Subcutaneous abdominal adipose tissue (tissue), 5 donors: Measurements from ENCODE around the gene SARS1.

Experiments
- H3K27ac ChIP-seq: one replicate; pipeline ENCODE4 v1.7.0; 2013; ENCODE audit warnings: low read depth, mild to moderate bottlenecking, inconsistent platforms, low read length, moderate library complexity
- H3K27me3 ChIP-seq, 5 donors: one replicate each; pipeline ENCODE4 v1.7.0; 2013; ENCODE audit warnings: low read length in 5 of 5, inconsistent platforms in 1 of 5; ENCODE audit not compliant: control insufficient read depth in 5 of 5, insufficient read depth in 4 of 5
- H3K36me3 ChIP-seq, 5 donors: one replicate each; pipeline ENCODE4 v1.7.0; 2013; ENCODE audit warnings: low read length in 5 of 5; ENCODE audit not compliant: control insufficient read depth in 5 of 5, insufficient read depth in 5 of 5
- H3K4me1 ChIP-seq, 5 donors: one replicate each; pipeline ENCODE4 v1.7.0; 2013; ENCODE audit warnings: low read length in 5 of 5, mild to moderate bottlenecking in 3 of 5, moderate library complexity in 1 of 5; ENCODE audit not compliant: control insufficient read depth in 5 of 5, insufficient read depth in 5 of 5
- H3K4me3 ChIP-seq, 5 donors: one replicate each; pipeline ENCODE4 v1.7.0; 2013; ENCODE audit warnings: low read length in 5 of 5, low read depth in 1 of 5
- H3K9ac ChIP-seq, 5 donors: one replicate each; pipeline ENCODE4 v1.7.0; 2013; ENCODE audit warnings: low read length in 5 of 5, mild to moderate bottlenecking in 4 of 5, moderate library complexity in 3 of 5
- H3K9me3 ChIP-seq, 5 donors: one replicate each; pipeline ENCODE4 v1.7.0; 2013; ENCODE audit warnings: low read length in 5 of 5; ENCODE audit not compliant: control insufficient read depth in 5 of 5
- donor health status: healthy.
- donor health status: healthy.
- donor health status: healthy.
- donor health status: healthy.
- donor health status: healthy.

Gene SARS1

DNA sequence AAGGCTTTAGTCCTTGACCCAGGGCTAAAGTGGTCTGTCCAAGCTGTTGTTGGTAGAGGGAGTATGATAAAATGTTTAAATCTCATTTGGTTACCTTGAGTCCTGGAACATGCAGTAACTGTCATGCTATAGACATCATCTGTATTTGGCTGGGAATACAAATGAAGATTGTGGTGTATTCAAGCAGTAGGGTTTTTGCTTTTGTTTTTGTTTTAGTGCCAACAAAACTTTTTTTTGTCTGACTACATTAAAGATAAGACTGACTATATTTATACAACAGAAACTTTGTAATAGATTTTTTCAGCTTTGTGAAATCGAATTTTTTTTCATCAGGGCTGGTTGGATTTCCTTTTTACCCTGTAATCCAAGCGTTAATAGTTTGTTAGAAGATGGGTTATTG is 7.4 kb upstream of the SARS1 start:
- Histone ChIP-seq H3K4me1 (peaks cover 0 to 9% (median 0%) of the 10 kb centered on the region in 5 donors), H3K9me3 (no peaks in the 10 kb centered on the region), H3K27ac (no peak overlapping the region), H3K9ac (no peak overlapping the region), H3K36me3 (no peaks in the 10 kb centered on the region), H3K27me3 (peaks cover 0 to 6% (median 0%) of the 10 kb centered on the region in 5 donors), H3K4me3 (no peak overlapping the region)

DNA sequence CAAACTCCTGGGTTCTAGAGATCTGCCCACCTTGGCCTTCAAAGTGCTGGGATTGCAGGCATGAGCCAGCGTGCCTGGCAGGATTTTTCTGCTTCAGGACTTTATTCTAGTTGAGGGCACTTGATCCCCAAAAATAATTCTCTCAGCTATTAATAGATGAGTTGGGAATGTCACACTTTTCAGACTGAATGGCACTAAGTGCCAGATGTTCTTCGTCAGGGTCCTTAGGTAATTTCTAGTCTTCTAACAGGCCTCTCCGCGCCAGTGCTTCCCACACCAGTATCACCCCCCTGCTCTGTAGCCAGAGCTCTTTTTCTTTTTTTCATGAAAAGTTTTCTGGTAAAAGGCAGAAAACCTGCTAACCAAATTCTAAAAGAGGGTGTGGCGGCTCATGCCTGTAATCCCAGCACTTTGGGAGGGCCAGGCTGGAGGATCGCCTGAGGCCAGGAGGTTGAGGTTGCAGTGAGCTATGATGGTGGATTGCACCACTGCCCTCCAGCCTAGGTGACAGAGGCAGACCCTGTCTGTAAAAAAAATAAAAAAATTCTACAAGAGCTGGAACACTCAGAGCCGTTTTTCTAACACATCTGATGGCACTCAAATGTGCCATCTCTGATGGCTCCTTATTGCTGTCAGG is 6.1 kb upstream of the SARS1 start:
- H3K4me3 ChIP-seq: no peak overlapping the region
- H3K9me3 ChIP-seq: no peaks in the 10 kb centered on the region
- peaks cover 0 to 6% (median 0%) of the 10 kb centered on the region in 5 donors for H3K27me3 ChIP-seq
- no peak overlapping the region for H3K27ac ChIP-seq
- no peaks in the 10 kb centered on the region for H3K36me3 ChIP-seq
- no peak overlapping the region for H3K9ac ChIP-seq
- H3K4me1 ChIP-seq: peaks cover 0 to 9% (median 0%) of the 10 kb centered on the region in 5 donors

DNA sequence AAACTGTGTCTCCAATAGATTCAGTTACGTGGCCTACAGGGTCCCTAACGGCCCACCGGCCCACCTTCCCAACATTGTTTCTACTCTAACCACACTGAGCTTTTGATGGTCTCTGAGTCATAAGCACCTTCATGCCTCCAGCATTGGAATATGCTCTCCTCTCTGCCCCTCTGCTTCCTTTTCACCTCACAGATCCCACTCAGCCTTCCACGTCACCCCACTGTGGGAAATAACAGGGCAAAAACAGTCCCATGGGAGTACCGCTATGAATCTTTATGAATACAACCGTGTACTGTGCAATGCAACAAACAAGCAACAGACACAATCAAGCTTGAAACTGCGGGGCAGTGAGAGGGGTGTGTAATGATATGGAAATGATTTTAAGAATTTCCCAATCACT is 5.3 kb upstream of the SARS1 start:
- Histone ChIP-seq H3K9ac (no peak overlapping the region), H3K9me3 (no peaks in the 10 kb centered on the region), H3K4me1 (peaks cover 0 to 12% (median 2%) of the 10 kb centered on the region in 5 donors), H3K27me3 (peaks cover 0 to 6% (median 0%) of the 10 kb centered on the region in 5 donors), H3K4me3 (peak overlapping the region in 3 of 5 donors; percentile 18 to 38 (median 20)), H3K27ac (no peak overlapping the region), H3K36me3 (no peaks in the 10 kb centered on the region)

DNA sequence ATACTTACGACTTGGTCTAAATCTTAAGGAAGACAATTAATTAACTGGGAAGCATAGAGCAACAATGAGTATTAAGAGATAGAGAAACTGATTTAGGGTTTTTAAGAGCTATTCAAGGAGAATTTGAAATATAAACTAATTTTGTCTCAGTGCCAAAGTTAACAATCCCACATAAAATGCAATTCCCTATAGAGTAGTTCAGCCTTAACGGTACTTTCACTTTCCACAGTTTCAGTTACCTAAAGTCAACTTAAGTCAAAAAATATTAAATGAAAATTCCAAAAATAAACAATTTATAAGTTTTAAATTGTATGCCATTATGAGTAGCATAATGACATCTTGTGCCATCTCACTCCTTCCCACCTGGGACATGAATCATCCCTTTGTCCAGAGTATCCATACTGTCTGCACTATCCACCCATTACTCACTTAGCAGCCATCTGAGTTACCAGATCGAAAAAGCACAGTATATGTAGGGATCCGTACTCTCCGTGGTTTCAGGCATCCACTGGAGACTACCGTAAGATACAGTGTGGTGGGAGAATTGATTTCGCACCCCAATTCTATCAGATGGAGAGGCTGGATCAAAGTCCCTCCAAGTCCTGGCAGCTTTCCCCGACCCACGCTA is 4.8 kb upstream of the SARS1 start:
- Histone ChIP-seq H3K27me3 (peaks cover 0 to 6% (median 0%) of the 10 kb centered on the region in 5 donors), H3K9me3 (no peaks in the 10 kb centered on the region), H3K4me1 (peaks cover 0 to 14% (median 4%) of the 10 kb centered on the region in 5 donors), H3K4me3 (peak overlapping the region in 3 of 5 donors; percentile 20 to 38 (median 32)), H3K27ac (no peak overlapping the region), H3K36me3 (no peaks in the 10 kb centered on the region), H3K9ac (no peak overlapping the region)

DNA sequence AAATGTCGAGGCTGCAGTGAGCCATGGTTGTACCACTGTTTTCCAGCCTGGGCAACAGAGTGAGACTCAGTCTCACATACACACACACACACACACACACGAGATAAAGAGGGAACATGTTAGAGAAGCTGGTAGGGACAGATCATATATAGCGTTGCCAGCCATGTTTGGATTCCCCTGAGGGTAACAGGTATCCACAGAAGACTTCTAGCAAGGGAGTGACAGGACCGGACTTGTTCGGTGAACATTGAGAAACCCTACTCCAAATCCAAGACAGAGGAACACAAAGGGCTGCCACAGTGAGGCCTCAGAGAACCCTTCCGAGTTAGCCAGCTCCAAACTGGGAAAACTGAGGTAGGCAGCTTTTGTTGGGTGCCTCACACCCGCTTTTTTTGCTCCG is 3.7 kb upstream of the SARS1 start:
- Histone ChIP-seq H3K27me3 (peaks cover 0 to 6% (median 0%) of the 10 kb centered on the region in 5 donors), H3K36me3 (no peaks in the 10 kb centered on the region), H3K4me3 (no peak overlapping the region), H3K9ac (no peak overlapping the region), H3K4me1 (peaks cover 0 to 20% (median 12%) of the 10 kb centered on the region in 5 donors), H3K9me3 (no peaks in the 10 kb centered on the region), H3K27ac (no peak overlapping the region)

DNA sequence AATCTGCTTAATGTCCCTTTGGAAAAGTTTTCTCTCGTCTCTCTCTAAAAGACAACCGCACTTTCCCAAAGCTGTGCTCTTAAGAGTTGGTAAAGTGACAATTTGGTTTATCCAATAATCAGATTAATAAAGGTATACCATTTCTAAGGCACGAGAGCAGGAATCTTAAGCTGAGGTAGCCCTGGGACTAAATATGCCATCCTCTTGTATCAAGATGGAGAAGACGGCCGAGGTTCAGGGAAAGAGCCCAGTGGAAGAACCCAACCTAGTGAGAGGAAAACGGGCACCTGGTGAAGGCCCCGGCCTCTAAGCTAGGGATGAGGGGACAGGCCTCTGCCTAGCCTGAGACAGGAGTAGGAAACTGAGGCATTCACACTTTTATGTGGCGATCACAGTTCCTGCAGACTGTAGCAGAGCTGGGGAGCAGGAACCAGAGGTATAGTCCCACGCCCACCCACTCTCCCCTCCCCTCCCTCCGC is 334 bp upstream of the SARS1 start:
- H3K27ac ChIP-seq: peak overlapping the region; percentile 92
- H3K9me3 ChIP-seq: no peaks in the 10 kb centered on the region

DNA sequence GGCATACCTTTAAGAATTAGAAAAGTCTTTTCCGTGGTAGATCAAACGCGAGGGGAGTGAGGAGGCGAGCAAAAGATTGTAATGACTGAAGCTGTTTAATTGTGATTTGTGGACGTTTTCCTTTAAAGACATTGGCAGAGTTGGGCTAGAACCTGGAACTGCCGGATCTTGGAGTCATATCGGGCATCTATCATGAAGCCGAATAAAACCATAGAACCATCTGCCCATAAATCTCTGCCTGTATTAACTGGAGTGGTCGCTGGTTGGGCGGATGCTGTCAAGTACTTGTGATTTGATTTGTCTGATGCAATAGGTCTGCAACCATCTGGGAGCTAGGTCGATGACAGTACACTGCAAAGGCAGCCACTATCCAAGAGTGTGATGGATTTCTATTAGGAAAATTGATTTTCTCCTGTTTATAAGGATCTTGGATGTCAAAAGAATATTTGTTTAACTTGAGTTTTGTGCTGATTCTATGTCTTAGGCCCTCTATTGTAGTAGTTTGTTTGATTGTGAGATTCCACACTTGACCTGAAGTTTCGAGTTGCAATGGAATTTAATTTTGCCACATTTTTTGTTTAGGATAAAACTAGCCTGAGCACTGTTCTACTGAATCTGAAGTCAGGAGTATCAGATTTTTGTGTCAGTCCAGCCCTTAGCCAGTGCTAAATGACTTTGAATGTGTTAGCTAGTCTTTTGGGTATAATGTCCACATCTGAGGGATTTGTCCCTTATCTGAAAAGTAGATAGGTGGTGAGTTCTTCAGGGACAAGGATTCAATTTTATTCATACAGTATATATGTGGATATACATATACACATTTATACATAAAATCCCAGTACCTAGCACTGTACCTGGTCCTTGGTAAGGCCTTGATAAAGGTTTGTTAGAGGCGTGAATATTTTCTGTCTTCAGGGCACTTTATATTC is 1.2 kb downstream of the SARS1 start:
- peak overlapping the region; percentile 92 for H3K27ac ChIP-seq

More for the DNA sequence above, 334 bp upstream of the SARS1 start:
- H3K36me3 ChIP-seq: peaks cover 0 to under 1% (median 0%) of the 10 kb centered on the region in 5 donors
- peaks cover 0 to 2% (median 0%) of the 10 kb centered on the region in 5 donors for H3K27me3 ChIP-seq
- H3K4me1 ChIP-seq: peaks cover 0 to 28% (median 20%) of the 10 kb centered on the region in 5 donors
- peak overlapping the region; percentile 79 to 100 (median 90) for H3K4me3 ChIP-seq
- H3K9ac ChIP-seq: peak overlapping the region in 3 of 5 donors; percentile 43 to 49 (median 48)

DNA sequence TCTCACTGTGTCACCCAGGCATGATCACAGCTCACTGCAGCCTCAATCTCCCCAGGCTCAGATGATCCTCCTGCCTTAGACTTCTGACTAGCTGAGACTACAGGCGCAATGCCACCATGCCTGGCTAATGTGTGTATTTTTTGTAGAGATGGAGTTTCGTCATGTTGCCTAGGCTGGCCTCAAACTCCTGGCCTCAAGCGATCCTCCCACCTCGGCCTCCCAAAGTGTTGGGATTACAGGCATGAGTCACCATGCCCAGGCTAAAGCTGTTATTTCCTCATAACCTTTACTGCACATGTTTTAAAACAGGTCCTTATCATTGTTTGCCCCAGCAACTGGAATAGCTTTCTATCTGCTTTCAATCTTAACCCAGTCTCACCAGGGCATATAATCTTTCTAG is 2.9 kb downstream of the SARS1 start:
- peaks cover 0 to 22% (median 20%) of the 10 kb centered on the region in 5 donors for H3K4me1 ChIP-seq
- H3K9me3 ChIP-seq: no peaks in the 10 kb centered on the region
- H3K4me3 ChIP-seq: no peak overlapping the region
- no peak overlapping the region for H3K27ac ChIP-seq
- no peaks in the 10 kb centered on the region for H3K27me3 ChIP-seq
- no peak overlapping the region for H3K9ac ChIP-seq
- peaks cover 0 to 5% (median 0%) of the 10 kb centered on the region in 5 donors for H3K36me3 ChIP-seq

More for the DNA sequence above, 1.2 kb downstream of the SARS1 start:
- no peaks in the 10 kb centered on the region for H3K9me3 ChIP-seq
- peaks cover 0 to 22% (median 20%) of the 10 kb centered on the region in 5 donors for H3K4me1 ChIP-seq
- H3K9ac ChIP-seq: peak overlapping the region; percentile 91 to 95 (median 93)
- peaks cover 0 to 2% (median 0%) of the 10 kb centered on the region in 5 donors for H3K36me3 ChIP-seq
- H3K27me3 ChIP-seq: no peaks in the 10 kb centered on the region
- H3K4me3 ChIP-seq: peak overlapping the region; percentile 83 to 100 (median 95)

DNA sequence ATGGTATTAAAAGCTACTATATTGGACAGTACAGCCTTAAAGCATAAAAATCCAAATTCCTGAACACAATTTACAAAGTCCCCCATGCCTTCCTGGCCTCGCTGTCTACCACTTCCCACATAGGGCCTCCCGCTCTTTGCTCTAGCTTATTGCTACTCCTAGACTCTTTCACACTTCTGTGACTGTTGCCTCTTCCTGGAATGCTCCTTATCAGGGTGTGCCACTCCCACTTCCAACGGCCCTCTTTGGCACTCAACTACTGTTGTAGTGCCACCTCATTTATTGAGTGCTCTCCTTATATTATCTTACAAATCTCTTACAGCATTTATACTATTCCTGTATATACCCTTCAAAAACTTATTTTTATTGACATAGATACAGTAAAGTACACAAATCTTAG is 4.8 kb downstream of the SARS1 start:
- H3K36me3 ChIP-seq: peaks cover 0 to 8% (median 0%) of the 10 kb centered on the region in 5 donors
- no peak overlapping the region for H3K9ac ChIP-seq
- peaks cover 0 to 20% (median 16%) of the 10 kb centered on the region in 5 donors for H3K4me1 ChIP-seq
- H3K27me3 ChIP-seq: no peaks in the 10 kb centered on the region
- H3K9me3 ChIP-seq: no peaks in the 10 kb centered on the region
- H3K4me3 ChIP-seq: no peak overlapping the region
- H3K27ac ChIP-seq: no peak overlapping the region
